Kidney epithelial cell (primary cell): Measurements from ENCODE around the gene ACE. TPM values are rescaled to one million over a fixed set of nuclear protein-coding genes. Genes with fewer than 3 reads are reported as not detected.

Experiments used
- DNase-seq: peaks from one replicate; pipeline ENCODE4 v3.0.0-alpha.2; 2010; ENCODE audit warnings: low read depth
- H3K27me3 ChIP-seq: 2 replicates; pipeline ENCODE4 v1.6.0; 2011; ENCODE audit warnings: low read length; ENCODE audit not compliant: control insufficient read depth, insufficient read depth
- H3K36me3 ChIP-seq: 2 replicates; pipeline ENCODE4 v1.5.1; 2011; ENCODE audit warnings: low read length; ENCODE audit not compliant: control insufficient read depth, insufficient read depth
- H3K4me3 ChIP-seq: 2 replicates; pipeline ENCODE4 v1.5.1; 2011; ENCODE audit warnings: low read depth, mild to moderate bottlenecking, control low read depth, low read length
- CTCF ChIP-seq: IDR thresholded peaks from 2 replicates; pipeline ENCODE4 v1.5.1; 2011; ENCODE audit warnings: mild to moderate bottlenecking, moderate library complexity, low read length, control low read depth, inconsistent platforms; ENCODE audit not compliant: insufficient read depth, poor library complexity, severe bottlenecking
- total RNA-seq: library from RNA; depleted of rRNA; stranded (reverse); fragments of >200 nt; gene quantifications from 2 replicates; pipeline ENCODE4 v1.2.3, GENCODE V29; 2015

ACE gene
- total RNA-seq, 1 donor from 2014 or later = 1.5 TPM

- Histone ChIP-seq H3K4me3 (no peak overlapping the region), H3K36me3 (no peaks in the 10 kb centered on the region), H3K27me3 (peaks cover 19% of the 10 kb centered on the region)
- no peak for TF ChIP-seq CTCF
- DNase-seq = no peak
Measured at GRCh38 chr17:63489291-63489690, 12.4 kb downstream of the ACE start.

GRCh38 chr17:63490329-63490728, 13.5 kb downstream of the ACE start:
- H3K36me3 ChIP-seq = no peaks in the 10 kb centered on the region
- peaks cover 19% of the 10 kb centered on the region for H3K27me3 ChIP-seq
- TF ChIP-seq CTCF = peak; percentile 6
- no peak overlapping the region for H3K4me3 ChIP-seq
- no peak for DNase-seq

GRCh38 chr17:63490858-63491400, 14.1 kb downstream of the ACE start:
- H3K27me3 ChIP-seq = peaks cover 19% of the 10 kb centered on the region
- H3K36me3 ChIP-seq = no peaks in the 10 kb centered on the region
- no peak for DNase-seq
- no peak overlapping the region for H3K4me3 ChIP-seq
- no peak for TF ChIP-seq CTCF

- no peak overlapping the region for H3K4me3 ChIP-seq
- peaks cover 18% of the 10 kb centered on the region for H3K27me3 ChIP-seq
- TF ChIP-seq CTCF = no peak
- no peaks in the 10 kb centered on the region for H3K36me3 ChIP-seq
- no peak for DNase-seq
Measured at GRCh38 chr17:63491413-63491812, 14.6 kb downstream of the ACE start.

- DNase-seq = no peak
- Histone ChIP-seq H3K4me3 (no peak overlapping the region), H3K36me3 (no peaks in the 10 kb centered on the region), H3K27me3 (peaks cover 15% of the 10 kb centered on the region)
- TF ChIP-seq CTCF = no peak
Measured at GRCh38 chr17:63491977-63492618, 15.2 kb downstream of the ACE start.

GRCh38 chr17:63492940-63493339, 16.1 kb downstream of the ACE start:
- Histone ChIP-seq H3K27me3 (peaks cover 15% of the 10 kb centered on the region), H3K36me3 (no peaks in the 10 kb centered on the region), H3K4me3 (no peak overlapping the region)
- TF ChIP-seq CTCF = no peak
- no peak for DNase-seq
